NCI-H128 (cell line): ENCODE results near the gene STRA6.

Experiments
- DNase-seq: peaks from one replicate; lab custom pipeline; 2025; ENCODE audit not compliant: unreplicated experiment; lab: John Stamatoyannopoulos, UW

Gene STRA6

DNA sequence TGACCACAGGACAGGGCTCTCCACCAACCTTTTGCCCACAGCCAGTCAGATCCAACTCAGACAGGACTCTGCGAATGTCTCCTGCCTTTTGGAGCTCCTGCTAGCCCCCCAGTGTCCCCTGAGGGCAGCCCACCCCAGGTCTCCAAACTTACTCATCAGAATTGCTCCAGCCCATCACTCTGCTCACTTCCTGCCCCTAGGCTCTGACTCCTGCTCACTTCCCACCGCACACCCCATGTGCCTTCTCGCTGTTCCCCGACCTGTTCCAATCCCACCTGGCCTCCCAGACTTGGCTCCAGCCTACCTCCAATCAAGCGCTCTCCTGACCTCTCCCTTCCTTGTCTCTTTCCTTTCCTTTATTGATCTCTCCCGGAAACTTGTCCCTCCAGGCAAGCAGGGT is 5.9 kb upstream of the STRA6 start:
- no peak for DNase-seq

DNA sequence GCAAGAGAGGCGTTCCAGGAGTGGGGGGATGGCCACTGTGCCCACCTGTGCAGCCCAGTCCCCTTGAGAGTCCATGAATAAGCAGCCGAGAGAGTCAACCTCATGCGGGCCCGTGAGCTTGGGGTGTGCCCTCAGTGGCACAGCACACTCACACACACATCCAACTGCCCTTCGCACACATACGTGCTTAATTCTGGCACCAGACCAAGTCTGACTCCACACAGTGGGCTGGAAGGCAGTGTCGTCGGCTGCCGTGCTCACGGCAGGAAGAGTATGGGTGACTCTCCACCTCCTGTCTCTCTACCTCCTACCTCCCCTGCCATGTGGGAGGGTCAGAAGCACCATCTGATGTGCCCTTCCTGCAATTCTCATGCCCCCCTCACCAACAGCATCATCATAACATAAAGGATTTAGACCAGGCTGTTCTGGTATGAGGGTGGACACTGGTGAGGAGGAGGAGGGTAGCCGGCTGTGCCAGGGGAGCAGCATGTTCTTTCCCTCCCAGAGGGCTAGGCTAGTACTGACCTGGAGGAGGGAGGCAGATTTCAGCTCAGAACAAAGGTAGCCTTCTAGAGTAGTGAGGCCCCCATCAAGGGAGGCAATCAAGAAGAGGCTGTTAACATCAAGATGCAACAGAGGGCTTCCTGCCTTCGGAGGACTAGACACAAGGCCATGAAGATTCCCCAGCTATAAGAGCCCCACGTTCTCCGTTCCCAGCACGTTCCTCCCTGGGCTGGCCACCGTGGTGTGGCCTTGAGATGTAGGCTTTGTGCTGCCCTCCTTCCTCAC is 5.3 kb upstream of the STRA6 start:
- DNase-seq = no peak

DNA sequence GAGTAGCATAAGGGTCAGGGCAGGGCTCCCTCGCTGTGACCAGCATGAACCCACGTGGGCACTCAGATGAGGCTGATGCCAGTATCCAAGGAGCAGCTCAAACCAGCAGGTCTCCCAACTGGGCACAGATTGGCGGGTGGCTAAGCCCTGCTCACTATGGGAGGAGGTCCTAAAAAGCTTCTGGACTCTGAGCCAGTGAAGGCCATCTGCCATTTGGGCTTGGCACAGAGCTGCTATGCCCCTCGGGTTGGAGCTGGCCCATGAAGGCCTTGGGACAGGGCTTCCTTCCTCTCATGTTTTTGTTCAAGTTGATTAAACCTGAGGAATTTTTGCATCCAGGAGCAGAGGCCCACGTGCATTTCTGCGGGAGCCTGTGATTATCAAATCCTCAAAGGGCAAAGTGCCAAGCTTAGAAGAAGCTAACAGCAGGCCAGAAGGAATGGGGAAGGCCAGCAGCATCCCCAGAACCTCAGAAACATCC is 4.3 kb upstream of the STRA6 start:
- DNase-seq = no peak

DNA sequence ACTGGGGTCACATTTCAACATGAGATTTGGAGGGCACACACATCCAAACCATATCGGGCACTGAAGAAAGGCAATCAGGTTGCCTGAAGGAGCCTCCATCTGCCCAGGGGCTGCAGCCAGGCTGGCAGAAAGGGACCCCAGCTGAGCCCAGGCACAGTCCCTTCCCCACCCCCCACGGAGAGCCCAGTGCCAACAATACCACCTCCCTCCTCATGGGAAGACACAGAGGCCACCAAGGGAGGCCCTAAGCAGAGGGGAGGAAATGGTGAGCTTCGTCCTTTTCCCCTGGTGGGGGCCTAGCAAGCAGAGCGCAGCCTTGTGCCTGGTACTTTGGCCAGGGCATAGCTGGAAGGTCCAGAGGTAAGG is 3.0 kb upstream of the STRA6 start:
- no peak for DNase-seq

DNA sequence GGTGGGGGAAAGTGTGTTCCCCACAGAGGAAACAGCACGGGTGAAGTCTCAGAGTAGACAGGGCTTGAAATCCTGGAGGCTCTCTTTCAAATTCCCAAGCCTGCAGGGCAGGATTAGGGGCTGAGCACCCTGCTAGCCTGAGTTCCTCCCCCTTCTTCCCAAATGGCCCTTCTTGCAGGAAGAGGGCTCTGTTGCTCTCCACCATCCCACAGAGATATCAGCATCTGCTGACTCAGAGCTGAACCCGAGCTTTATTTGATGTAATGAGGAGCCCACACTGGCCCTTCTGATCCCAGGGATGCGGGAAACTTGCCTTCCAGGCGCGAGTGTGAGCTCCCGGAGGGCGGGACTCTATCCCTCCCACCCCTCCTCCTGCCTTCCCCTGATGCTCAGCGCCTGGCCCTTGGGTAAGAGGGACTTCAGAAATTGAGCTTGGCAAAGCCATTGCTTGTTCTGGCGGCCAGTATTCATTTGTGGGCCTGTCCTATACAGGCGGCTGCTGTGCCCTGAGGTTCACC is 1.4 kb upstream of the STRA6 start:
- no peak for DNase-seq

DNA sequence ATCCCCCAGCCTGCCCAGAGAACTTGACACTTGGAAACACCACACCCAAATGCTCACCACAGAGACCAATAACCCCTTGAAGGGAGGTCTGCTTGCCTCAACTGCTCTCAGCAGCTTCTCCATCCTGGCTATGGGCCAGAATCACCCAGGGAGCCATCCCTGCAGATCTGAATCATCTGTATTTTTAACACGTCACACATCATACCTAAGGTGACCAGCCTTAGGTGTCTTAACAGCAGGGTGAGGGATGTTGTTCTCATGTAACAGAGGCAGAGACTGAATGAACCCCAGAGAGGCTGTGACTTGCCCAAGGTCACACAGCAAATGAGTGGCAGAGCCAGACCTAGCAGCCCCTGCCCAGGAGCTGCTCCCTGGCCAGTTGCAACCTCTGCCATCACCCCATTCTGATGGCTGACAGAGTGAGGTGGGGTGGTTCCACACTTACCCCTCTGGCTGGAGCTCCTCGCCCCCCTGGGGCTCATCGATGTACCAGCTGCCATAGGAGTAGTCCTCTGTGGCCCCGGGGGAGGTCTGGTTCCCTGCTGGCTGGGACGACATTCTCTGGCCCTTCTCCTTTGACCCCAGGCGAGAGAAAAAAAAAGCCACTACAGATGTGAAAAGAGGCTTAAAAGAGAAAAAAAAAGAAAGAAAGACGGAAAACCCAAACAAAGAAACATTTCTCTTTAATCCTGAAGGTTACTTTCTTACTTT is 722 bp downstream of the STRA6 start:
- DNase-seq = no peak

DNA sequence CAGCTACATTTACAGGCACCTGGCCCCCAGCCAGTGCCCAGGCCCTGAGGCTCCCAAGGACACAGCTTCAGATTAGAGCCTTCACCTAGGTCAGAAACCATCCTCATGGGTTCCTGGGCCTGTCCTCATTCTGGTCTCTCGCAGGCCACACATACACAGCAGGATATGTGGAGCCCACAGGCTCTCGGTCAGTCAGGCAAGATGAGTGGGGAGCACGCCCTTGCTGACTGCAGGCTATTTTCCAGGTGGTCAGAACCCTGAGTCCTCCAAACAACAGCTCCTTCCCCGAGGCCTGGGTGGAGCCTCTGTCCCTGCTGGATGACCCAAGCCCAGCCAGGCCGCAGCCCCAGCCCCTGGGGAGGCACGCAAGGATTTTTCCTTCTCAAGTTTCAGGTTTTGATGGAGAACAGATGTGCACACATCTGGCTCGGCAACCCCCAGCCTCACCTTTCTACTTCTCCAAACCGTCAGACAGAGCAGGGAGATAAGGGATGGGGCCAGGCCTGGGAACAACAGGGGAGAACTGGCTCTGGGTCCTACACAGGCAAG is 1.6 kb downstream of the STRA6 start:
- DNase-seq = no peak

DNA sequence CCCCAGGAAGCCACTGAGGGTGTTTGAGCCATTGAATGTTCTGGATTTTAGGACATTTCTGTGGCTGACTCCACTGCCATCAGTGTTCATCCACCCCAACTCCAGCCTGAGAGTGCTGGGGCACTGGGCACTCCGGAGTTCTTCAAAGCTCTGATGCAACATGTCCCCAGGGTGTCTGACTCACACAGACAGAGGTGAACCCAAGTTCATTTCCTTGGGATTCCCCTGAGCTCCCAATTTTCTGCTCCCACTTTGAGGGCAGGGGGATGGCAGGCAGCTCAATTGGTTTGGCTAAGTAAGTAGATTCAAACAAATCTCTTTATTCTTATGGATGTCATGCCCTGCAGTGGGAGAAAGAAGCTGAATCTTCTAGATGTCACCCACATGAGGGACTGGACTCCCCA is 2.2 kb downstream of the STRA6 start:
- no peak for DNase-seq

DNA sequence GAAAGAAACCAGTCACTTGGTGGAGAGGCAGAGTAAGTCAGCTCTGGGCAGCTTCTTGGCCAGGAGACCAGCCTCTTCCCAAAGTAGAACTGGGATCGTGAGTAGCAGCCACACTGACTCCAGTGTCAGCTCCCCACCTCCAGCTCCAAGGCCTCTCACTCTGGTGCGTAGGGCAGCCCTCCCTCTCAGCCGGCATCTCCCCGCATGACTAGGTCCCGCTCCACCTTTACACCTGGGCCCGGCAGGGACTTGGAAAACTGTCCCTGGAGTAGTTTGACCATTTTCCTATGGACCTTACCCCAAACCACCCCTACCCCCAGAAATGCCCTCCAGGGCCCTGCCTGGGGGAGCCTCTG is 3.3 kb downstream of the STRA6 start:
- DNase-seq = no peak

DNA sequence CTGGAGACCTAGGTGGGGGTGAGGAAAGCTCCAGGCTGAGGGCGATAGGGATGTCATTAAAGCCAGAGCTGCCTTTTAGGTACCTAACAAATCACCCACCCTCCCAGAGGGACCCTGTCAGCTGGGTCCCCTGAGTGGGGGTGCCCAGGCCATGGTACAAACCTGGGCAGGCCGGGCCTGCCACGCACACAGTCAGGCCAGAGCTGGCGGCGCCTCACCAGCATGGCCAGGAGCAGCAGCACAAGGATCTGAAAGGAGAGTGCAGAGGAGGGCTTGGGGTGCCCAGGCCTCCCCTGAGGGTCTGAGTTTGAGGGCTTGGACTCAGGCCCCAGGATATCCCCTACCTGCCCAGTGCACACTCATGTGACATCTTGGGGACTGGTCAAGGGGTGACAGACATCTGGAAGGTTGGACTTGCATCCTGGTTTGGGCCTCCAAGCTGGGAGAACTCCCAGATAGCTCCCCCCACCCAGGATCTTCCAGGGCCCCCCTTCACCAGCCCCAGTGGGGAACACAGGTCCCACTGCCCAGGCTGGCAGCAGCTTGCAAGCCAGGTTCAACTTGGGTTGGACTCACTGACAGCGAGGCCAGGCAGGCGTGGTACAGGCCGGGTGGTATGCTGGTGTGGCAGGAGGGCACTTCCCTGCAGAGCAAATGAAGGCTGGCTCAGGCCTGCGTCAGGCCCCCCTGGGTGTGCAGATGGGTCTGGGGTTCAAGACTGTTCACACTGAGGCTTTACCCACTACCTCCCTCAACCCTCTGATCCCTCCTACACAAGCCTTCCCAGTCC is 5.2 kb downstream of the STRA6 start:
- no peak for DNase-seq

DNA sequence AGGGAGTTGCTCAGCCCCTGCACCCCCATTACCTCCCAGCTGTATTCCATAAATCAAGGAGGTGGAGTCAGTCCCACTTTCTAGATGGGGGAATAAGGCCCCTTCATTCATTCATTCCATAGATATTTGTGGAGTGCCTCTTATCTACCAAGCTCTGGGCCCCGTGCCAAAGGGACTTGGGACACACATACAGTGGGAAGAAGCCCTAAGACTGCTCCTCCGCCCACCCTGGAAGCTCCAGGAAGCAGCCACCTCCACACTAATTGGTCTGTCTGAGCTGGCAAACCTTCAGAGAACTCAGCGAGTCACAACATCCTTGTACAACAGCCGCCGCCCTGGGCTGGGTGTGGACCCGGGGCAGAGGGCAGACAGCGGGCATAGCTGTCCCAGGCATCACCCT is 6.4 kb downstream of the STRA6 start:
- no peak for DNase-seq

DNA sequence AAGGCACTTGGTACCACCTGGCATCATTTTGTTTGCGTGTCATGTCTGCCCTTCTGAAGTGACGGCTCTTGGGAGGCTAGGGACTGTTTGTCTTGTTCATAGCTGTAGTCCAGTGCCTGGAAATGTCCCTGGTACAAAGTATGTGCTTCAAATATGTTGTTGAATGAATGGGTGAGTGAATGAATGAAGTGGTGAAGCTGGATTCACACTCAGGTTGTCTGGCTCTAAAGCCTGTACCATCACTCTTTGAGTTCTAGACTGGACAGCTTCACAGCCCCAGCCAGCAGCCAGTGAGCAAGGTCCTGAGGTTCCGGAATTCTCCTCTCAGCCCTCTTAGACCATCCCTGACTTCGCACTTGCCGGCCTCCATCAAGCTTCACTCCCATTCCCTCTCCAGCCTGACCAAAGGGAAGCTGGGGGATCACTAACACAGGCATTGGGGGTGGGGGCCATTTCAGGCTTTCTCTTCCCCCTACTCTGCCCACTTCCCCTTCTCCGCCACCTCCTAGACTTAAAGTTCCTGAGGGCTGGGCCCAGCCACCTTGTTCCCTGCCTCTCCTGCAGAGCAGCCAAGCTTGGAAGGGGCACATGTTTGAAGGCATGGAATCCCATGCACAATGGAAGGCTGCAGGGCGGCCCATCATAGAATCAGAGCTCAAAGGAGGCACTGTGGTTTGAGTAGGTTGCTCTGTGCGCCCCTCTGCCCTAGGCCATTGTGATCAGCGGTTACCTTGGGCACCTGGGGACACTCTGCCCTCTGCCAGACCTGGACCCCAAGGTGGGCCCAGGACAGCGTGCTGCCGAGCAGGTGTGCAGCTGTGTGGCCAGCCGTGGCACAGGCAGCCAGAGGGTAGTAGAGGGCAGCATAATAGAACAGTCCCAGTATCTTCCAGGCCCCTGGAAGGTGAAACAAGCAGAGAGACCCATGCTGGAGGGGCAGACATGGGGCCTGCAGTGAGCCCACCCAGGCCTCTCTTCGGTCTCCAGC is 7.7 kb downstream of the STRA6 start:
- no peak for DNase-seq

DNA sequence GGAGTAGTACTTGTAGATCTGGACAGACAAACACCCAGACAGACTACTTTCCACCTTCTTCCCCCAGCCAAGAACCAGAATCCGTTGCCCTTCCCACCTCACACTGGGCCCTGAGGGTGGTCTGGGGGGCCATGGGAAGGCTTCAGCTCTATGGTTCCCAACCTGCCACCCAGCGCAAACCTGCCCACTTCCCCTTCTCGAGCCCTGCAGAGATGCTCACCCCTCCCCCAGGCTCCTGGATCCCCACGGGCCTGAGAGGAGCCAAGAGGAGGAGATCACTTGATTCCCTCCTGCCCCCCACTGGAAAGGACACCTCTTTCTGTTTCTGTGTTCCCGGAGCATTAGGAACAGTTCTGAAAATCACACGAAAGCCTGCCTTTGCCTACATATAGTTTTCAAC is 8.7 kb downstream of the STRA6 start:
- no peak for DNase-seq

DNA sequence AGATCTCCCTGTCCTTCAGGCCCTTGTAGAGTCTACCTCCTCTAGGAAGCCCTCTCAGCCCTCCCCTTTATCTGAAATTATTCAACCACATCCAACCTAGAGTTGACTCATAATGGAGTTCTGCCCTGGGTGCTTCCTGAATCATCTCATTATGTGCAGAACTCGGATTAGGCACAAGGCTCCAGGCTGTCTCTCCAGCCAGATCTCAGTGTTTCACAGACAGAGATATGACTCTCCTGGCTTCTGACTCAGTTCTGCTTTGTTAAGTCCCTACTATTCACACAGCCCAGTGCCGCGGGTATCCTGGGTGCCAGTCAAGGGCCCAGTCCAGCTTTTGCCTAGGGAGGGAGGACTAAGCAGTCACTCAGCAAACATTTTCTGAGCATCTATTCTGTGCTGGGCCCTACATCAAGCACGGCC is 9.3 kb downstream of the STRA6 start:
- DNase-seq = no peak

DNA sequence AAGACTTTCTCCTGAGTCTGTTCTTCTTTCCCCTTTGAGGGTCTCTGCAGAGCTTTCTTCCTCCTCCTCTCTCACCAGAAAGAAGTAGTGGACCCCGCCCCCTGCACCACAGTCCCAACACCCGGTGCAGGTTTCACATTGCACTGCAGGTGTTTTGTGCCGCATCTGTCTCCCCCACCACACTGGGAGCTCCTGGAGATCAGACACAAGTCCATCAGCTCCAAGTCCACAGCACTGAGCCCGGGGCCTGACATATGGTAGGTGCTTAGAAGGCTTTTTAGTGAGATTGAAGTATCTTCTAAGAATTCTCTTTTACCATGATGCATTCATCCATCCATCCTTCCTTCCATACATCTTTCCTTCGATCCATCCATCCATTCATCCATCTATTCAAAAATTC is 9.8 kb downstream of the STRA6 start:
- no peak for DNase-seq

DNA sequence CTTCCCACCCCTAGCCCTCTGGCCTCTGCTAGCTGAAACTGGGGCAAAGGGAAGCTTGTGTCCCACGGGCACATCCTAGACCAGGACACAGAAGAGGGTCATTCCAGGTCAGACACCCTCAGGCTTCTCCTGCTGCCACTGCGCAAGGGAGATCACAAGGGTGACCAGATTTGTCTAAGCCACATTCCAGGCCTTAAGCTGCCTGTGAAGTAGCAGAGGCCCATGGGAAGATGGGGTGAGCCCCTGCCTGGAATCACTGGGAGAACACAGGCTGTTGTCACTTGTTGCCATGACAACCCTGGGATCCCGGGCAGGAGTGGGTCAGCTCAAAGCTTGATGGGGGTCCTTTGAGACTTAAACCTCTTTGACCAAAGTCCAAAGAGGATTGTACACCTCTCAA is 10.8 kb downstream of the STRA6 start:
- DNase-seq = no peak

DNA sequence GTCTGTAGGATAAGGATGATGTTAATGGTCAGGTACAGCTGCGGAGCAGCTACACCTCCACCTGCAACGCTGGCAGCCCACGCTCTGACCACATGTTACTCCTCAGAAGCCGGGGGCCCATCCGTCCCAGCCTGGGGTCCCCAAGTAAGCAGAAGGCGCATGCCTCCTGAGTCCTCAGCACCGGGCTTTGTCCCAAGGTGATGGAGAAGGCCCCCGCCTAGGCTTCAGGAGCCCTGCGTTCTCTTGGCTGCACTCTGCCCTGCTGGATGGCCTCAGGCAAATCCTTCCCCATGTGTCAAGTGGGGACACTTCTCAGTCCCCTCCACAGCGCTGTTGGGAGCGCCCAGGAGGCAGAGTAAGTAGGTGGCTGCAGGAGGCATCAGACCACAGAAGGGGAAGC is 14.4 kb downstream of the STRA6 start:
- no peak for DNase-seq

DNA sequence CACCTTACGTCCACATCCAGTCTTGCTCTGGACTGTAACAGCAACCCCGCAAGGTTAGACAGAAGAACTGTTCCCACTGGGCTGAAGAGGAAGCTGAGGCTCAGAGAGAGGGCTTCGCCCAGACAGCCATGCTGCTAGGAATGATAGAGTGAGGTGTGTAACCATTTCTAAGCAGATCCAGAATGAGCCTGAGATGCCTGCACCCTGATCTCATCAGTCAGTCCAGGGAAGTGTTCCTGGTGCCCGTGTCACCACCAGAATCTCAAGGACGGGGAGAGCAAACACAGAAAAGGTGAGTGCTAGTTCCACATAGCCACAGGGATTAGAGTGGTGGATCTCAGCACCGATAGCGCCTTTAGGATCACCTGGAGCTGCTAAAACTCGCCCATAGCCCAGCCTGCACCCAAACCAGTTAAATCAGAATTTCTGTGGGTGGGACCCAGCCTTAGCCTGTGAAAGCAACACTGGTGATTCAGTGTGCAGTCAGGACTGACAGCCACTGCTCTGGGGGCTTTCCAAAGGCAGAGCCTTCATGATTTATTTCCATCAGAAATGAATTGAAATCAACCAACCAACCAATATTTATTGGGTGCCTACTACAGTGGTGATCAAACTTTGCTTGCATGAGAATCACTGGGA is 16.8 kb downstream of the STRA6 start:
- DNase-seq = no peak

DNA sequence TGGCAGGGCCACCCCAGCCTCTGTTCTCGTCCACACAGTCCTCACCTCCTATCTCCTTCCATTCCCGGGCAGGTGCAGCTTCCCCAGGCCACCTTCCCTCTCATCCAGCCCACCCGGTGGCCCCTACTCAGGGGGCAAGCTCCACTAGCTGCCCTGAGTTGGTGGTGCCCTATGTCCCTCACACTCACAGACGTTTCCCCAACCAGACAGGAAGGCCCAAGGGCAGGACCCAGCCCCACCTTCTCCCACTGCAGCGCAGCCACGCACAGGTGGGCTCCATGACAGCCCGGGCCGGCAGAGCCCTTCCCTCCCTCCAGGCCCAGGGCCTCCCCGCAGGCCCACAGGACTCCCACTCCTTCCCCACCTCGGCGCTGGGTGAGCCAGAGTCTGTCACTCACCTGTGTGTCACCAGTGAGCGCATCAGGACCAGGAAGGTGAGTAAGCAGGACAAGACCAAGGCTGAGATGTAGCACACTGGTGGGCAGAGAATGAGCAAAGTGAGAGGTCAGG is 17.9 kb downstream of the STRA6 start:
- no peak for DNase-seq

DNA sequence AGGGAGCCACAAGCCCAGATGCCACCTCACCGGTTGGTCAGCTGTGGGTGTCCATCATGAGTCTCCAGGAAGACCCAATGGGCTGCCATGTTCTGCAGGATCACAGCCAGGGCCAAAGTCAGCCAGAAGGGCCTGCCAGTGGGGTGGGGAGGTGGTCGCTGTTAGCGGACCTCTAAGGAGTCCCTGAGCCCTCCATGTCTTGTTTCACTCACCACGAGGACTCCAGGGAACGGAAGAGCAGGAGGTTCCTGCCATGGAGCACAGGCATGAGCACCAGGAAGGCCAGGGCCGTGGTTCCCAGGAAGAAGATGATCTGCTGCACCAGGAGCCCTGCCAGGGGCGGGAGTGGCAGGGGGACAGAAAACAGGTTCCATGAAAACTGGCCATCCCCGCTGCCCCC is 20.5 kb downstream of the STRA6 start:
- DNase-seq = no peak
